ENCODE results near the gene CTNNA1. TPM values are rescaled to one million over a fixed set of nuclear protein-coding genes. Genes with fewer than 3 reads are reported as not detected.

CTNNA1 gene
- total and polyA plus RNA-seq, 2 experiments from 2014 or later = 171 to 260 TPM

DNA sequence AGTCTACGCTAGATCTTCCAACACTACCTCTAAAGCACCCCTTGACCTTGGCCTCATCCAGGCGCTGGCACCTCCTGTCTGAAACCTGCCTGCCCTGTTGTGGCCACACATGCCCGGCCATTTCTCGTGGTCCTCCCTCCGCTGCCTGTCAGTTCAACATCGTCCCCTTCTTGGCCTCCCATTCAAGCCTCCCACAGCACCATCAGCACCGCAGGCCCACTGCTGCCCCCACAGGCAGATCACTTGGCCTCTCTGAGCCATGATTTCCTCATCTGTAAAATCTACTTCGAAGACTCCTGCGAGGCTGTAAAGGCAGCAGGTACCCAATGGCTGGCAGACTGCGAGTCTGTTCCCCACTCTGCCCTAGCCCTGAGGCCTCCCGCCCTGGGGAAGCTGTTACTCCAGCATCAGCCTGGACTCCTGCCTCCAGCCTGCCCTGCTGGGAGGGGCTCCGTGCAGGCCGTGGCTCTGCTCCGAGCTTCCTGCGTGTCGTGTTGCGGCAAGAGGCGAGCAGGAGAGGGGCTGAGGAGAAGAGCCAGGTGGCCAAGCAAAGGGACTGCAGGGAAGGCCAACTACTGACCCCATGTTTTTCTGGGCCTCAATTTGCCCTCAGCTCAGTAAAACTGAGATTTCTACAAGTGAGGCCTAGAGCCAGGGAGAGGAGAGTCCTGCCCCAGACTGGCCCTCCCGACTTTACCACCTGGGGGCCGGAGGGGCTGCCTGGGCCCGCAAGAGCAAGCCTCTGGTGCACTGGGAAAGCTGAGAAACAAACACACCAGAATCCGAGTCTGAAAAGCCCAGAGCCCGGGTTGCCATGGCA, 192.4 kb downstream of the CTNNA1 start:
- Histone ChIP-seq H3K36me3 (no peaks in the 10 kb centered on the region), H3K27ac (no peak overlapping the region), H3K4me1 (ENCODE audit: low read depth) (peaks cover 31% of the 10 kb centered on the region), H3K4me3 (no peak overlapping the region), H3K9me3 (ENCODE audit: low read depth) (no peaks in the 10 kb centered on the region), H3K27me3 (no peaks in the 10 kb centered on the region)
- no peak for DNase-seq (ENCODE audit: low read depth in 1 of 2, low spot score in 1 of 2)
- TF ChIP-seq, protein P1, sequence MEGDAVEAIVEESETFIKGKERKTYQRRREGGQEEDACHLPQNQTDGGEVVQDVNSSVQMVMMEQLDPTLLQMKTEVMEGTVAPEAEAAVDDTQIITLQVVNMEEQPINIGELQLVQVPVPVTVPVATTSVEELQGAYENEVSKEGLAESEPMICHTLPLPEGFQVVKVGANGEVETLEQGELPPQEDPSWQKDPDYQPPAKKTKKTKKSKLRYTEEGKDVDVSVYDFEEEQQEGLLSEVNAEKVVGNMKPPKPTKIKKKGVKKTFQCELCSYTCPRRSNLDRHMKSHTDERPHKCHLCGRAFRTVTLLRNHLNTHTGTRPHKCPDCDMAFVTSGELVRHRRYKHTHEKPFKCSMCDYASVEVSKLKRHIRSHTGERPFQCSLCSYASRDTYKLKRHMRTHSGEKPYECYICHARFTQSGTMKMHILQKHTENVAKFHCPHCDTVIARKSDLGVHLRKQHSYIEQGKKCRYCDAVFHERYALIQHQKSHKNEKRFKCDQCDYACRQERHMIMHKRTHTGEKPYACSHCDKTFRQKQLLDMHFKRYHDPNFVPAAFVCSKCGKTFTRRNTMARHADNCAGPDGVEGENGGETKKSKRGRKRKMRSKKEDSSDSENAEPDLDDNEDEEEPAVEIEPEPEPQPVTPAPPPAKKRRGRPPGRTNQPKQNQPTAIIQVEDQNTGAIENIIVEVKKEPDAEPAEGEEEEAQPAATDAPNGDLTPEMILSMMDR (IDR thresholded peaks at IDR 0.05; ENCODE audit: low read depth, low read length) = no peak

GRCh38 chr5:138946241-138946623, 193.0 kb downstream of the CTNNA1 start:
- no peaks in the 10 kb centered on the region for H3K27me3 ChIP-seq
- H3K9me3 ChIP-seq (ENCODE audit: low read depth) = no peaks in the 10 kb centered on the region
- TF ChIP-seq, protein P1 (IDR thresholded peaks at IDR 0.05; ENCODE audit: low read depth, low read length) = no peak
- no peak overlapping the region for H3K4me3 ChIP-seq
- H3K27ac ChIP-seq = no peak overlapping the region
- peaks cover 31% of the 10 kb centered on the region for H3K4me1 ChIP-seq (ENCODE audit: low read depth)
- H3K36me3 ChIP-seq = no peaks in the 10 kb centered on the region
- DNase-seq (ENCODE audit: low read depth in 1 of 2, low spot score in 1 of 2) = peak in 1 of 2 donors; percentile 50

DNA sequence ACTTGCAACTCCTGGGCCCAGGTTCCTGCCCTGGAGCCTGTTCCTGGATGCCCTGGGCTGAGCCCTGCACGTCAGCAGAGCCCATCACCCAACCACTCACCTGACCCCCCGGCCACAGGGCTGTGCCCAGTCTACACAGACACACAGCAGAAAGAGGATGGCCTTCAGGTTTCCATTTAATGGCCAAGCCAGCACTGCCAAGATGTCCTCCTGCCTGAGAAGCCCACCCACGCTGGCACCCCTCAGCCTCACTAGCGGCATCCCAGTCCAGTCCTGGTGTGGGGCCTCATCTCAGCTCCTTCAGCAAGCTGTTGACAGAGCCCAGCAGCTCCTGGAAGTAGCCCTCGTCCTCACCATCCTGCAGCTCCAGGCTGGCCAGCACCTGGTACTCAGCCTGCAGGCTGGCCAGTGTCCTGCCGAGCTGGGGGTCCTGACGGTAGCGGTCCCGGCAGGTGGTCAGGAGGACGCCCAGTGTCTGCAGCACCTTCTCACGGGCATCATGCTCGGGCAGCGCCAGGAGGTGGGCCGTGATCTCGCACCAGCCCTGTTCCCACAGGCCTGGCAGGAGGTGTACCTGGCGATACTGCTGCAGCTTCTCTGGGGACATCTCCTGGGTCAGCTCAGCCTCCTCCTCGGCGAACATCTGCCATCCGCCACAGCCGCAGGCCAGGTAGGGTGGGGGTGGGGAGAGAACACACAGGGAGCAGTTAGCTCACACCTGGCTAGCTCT, 193.8 kb downstream of the CTNNA1 start:
- Histone ChIP-seq H3K36me3 (no peaks in the 10 kb centered on the region), H3K4me1 (ENCODE audit: low read depth) (peaks cover 31% of the 10 kb centered on the region), H3K27ac (no peak overlapping the region), H3K4me3 (no peak overlapping the region), H3K9me3 (ENCODE audit: low read depth) (no peaks in the 10 kb centered on the region), H3K27me3 (no peaks in the 10 kb centered on the region)
- no peak for DNase-seq (ENCODE audit: low read depth in 1 of 2, low spot score in 1 of 2)
- TF ChIP-seq, protein P1 (IDR thresholded peaks at IDR 0.05; ENCODE audit: low read depth, low read length) = no peak

GRCh38 chr5:138947780-138948179, 194.6 kb downstream of the CTNNA1 start:
- TF ChIP-seq, protein P1 (IDR thresholded peaks at IDR 0.05; ENCODE audit: low read depth, low read length) = no peak
- Histone ChIP-seq H3K4me1 (ENCODE audit: low read depth) (peaks cover 31% of the 10 kb centered on the region), H3K9me3 (ENCODE audit: low read depth) (no peaks in the 10 kb centered on the region), H3K36me3 (no peaks in the 10 kb centered on the region), H3K4me3 (no peak overlapping the region), H3K27me3 (no peaks in the 10 kb centered on the region), H3K27ac (no peak overlapping the region)
- peak in 1 of 2 donors; percentile 84 for DNase-seq (ENCODE audit: low read depth in 1 of 2, low spot score in 1 of 2)

DNA sequence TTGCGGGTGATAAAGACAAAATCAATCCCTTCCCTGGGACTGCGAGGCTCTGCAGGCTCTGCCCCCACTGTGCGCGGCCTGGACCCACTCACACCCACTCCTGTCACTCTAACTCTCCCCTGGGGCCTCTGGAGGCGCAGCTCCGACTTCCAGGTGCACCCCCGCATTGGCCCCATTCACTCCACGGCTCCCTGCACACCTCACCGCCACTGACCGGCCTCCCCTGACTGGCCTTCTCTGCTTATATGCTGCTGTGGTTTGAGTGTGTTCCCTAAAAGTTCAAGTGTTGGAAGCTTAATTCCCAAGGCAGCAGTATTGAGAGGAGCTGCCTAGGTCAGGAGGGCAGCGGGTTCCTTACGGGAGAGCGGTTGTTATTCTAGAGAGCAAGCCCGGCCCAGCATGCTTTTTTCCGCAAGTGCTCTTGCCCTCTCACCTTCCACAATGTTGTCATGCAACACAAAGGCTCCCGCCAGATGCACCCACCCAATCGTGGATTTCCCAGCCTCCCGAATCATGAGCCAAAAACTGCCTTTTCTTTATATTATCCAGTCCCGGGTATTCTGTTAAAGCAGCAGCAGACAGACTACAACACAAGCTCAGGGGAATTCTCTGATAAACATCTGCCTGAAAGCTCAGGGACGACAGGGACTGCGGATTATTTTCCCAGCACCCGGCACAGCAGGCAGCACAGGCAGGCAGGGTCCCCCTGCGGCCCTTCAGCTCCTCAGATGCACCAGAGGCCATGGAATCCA, 195.4 kb downstream of the CTNNA1 start:
- no peak overlapping the region for H3K27ac ChIP-seq
- no peaks in the 10 kb centered on the region for H3K27me3 ChIP-seq
- no peaks in the 10 kb centered on the region for H3K36me3 ChIP-seq
- no peaks in the 10 kb centered on the region for H3K9me3 ChIP-seq (ENCODE audit: low read depth)
- no peak for DNase-seq (ENCODE audit: low read depth in 1 of 2, low spot score in 1 of 2)
- peaks cover 40% of the 10 kb centered on the region for H3K4me1 ChIP-seq (ENCODE audit: low read depth)
- TF ChIP-seq, protein P1 (IDR thresholded peaks at IDR 0.05; ENCODE audit: low read depth, low read length) = no peak
- H3K4me3 ChIP-seq = no peak overlapping the region

Measured in cardiac muscle cell (in vitro differentiated cells and primary cell).